Measurements from ENCODE around the gene ZNF20. TPM values are rescaled to one million over a fixed set of nuclear protein-coding genes. Genes with fewer than 3 reads are reported as not detected.
"Not testable (repeated sequence)": the region's sequence is repeated elsewhere in the genome, so short reads cannot be mapped to it uniquely, and the experiment has no call there.

ZNF20 gene
- total RNA-seq, 4 donors from 2014 or later: 1.3 to 5.8 (median 3.1) TPM

DNA sequence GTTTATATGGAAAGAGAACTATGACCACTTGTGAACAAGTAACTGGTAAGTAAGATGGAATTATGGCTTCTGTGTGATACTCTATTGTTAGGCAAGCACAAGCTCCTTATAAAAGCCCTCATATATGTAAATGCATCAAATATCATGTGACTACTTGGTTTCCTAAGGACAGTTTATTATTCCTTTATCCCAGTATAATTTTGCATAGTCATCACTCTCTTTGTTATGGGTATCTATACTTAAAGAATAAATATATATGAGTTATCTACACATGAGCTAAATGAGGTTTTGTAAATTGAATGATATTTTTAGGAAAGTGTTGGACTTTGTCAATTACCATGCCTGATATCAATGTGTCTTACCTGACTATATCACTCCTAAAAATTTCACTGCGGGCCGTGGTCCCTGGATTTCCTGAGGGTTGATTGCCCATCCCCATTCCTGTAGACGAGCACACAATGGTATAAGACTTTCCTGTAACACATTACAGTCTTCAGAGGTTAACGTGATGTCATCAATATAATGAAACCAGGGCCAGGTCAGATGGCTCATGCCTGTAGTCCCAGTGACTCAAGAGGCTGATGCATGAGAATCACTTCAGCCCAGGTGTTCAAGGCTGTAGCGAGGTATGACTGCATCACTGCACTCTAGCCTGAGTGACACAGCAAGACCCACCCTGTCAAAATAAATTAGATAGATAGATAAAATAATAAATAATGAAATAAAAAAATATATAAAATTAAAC lies 54.9 kb downstream of the ZNF20 start:
- no peak overlapping the region for H3K4me3 ChIP-seq
- H3K9me3 ChIP-seq: peaks cover 0 to 26% (median 14%) of the 10 kb centered on the region in 4 donors
- TF ChIP-seq POLR2AphosphoS5 (IDR thresholded peaks at IDR 0.05) (no peak), POLR2A (IDR thresholded peaks at IDR 0.05; ENCODE audit: low read depth) (no peak), EP300 (IDR thresholded peaks at IDR 0.05) (no peak)
- TF ChIP-seq, protein P1, sequence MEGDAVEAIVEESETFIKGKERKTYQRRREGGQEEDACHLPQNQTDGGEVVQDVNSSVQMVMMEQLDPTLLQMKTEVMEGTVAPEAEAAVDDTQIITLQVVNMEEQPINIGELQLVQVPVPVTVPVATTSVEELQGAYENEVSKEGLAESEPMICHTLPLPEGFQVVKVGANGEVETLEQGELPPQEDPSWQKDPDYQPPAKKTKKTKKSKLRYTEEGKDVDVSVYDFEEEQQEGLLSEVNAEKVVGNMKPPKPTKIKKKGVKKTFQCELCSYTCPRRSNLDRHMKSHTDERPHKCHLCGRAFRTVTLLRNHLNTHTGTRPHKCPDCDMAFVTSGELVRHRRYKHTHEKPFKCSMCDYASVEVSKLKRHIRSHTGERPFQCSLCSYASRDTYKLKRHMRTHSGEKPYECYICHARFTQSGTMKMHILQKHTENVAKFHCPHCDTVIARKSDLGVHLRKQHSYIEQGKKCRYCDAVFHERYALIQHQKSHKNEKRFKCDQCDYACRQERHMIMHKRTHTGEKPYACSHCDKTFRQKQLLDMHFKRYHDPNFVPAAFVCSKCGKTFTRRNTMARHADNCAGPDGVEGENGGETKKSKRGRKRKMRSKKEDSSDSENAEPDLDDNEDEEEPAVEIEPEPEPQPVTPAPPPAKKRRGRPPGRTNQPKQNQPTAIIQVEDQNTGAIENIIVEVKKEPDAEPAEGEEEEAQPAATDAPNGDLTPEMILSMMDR (IDR thresholded peaks at IDR 0.05): no peak
- 94% methylated on average over 5 of the region's 5 CpGs for WGBS
- peaks cover 0 to 9% (median 0%) of the 10 kb centered on the region in 4 donors for H3K36me3 ChIP-seq
- H3K27me3 ChIP-seq: no peaks in the 10 kb centered on the region
- no peak overlapping the region for H3K27ac ChIP-seq (replicated peaks in 1 of 4)
- no peaks in the 10 kb centered on the region for H3K4me1 ChIP-seq
- intact Hi-C loops (cut with DNase I): no loop called here
- DNase-seq (ENCODE audit: extremely low spot score): no peak

DNA sequence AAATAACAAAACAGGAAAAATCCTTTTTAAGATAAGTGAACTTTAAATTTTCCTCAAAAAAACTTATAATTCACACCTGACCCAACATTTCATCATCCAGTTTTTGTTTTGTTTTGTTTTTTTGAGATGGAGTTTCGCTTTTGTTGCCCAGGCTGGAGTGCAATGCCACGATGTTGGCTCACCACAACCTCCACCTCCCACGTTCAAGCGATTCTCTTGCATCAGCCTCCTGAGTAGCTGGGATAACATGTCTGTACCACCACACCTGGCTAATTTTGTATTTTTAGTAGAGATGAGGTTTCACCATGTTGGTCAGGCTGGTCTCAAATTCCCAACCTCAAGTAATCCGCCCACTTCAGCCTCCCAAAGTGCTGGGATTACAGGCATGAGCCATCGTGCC lies 56.8 kb downstream of the ZNF20 start:
- H3K27ac ChIP-seq (replicated peaks in 1 of 4); H3K27me3 ChIP-seq; H3K4me1 ChIP-seq; H3K4me3 ChIP-seq; DNase-seq (ENCODE audit: extremely low spot score); intact Hi-C loops (cut with DNase I): not testable (repeated sequence)
- 93% methylated on average over 6 of the region's 6 CpGs for WGBS
- Histone ChIP-seq H3K9me3 (peaks cover 7 to 45% (median 33%) of the 10 kb centered on the region in 4 donors), H3K36me3 (peaks cover 0 to 25% (median 14%) of the 10 kb centered on the region in 4 donors)

Small RNA genes lying within 50 kb of the gene (small RNA-seq; reads per million reads assigned to genes)
- 0 reads per million in 3 donors for gene RF00019
- 0 reads per million in 3 donors for gene RNA5SP467

Other genes with a start within 250 kb of the ZNF20 start
- gene ZNF700, start 215.2 kb downstream of the ZNF20 start, total RNA-seq: 10 to 100 TPM in 2 of 4 donors, 1 to 10 TPM in 2; 7.6 to 12.0 (median 9.5) TPM
- gene ZNF763, start 175.3 kb downstream of the ZNF20 start, total RNA-seq: 1 to 10 TPM; 3.3 to 7.5 (median 4.8) TPM
- gene ZNF433, start 104.7 kb downstream of the ZNF20 start, total RNA-seq: 1 to 10 TPM; 3.0 to 5.4 (median 4.4) TPM
- gene ZNF878, start 87.4 kb downstream of the ZNF20 start, total RNA-seq: 1 to 10 TPM in 1 of 4 donors, under 1 TPM in 3; 0.17 to 1.5 (median 0.43) TPM
- gene ZNF844, start 75.6 kb downstream of the ZNF20 start, total RNA-seq: 10 to 100 TPM in 1 of 4 donors, 1 to 10 TPM in 3; 6.5 to 10.1 (median 8.3) TPM
- gene ZNF625, start 16.4 kb upstream of the ZNF20 start, total RNA-seq: 1 to 10 TPM; 4.5 to 8.7 (median 7.8) TPM
- gene ZNF136, start 22.7 kb upstream of the ZNF20 start, total RNA-seq: 1 to 10 TPM; 6.6 to 8.9 (median 7.5) TPM
- gene ZNF44, start 154.5 kb upstream of the ZNF20 start, total RNA-seq: 1 to 10 TPM; 8.8 to 9.7 (median 9.4) TPM
- gene ZNF563, start 193.3 kb upstream of the ZNF20 start, total RNA-seq: 1 to 10 TPM; 2.3 to 3.4 (median 2.9) TPM
- gene ZNF442, start 225.3 kb upstream of the ZNF20 start, total RNA-seq: 1 to 10 TPM; 3.3 to 4.6 (median 3.6) TPM